Measurements from ENCODE around the gene IQUB. TPM values are rescaled to one million over a fixed set of nuclear protein-coding genes. Genes with fewer than 3 reads are reported as not detected.
A peak's percentile ranks its signal among the peaks of the same experiment; 100 is the strongest.

The IQUB gene
- polyA plus RNA-seq, 1 donor (not counting 4 experiments of a cell fraction or from before 2014, with no cell fraction given), result 0.04 TPM

GRCh38 chr7:123492485-123492884, 41.9 kb downstream of the IQUB start:
- DNase-seq (ENCODE audit: low read depth, low spot score), result no peak
- FAIRE-seq, result no peak

GRCh38 chr7:123485721-123486120, 48.7 kb downstream of the IQUB start:
- no peaks in the 10 kb centered on the region for H3K36me3 ChIP-seq (ENCODE audit: control insufficient read depth in 2 of 2, extremely low read depth in 1 of 2, insufficient read depth in 2 of 2, low read length in 2 of 2)
- H3K27me3 ChIP-seq (ENCODE audit: control insufficient read depth, extremely low read depth, insufficient read depth, low read length), result no peaks in the 10 kb centered on the region
- FAIRE-seq (no peak), DNase-seq (ENCODE audit: low read depth, low spot score) (no peak)
- H3K4me2 ChIP-seq (ENCODE audit: control insufficient read depth, extremely low read depth, insufficient read depth, low read depth, low read length), result no peak overlapping the region
- no peak overlapping the region for H2AFZ ChIP-seq (ENCODE audit: control insufficient read depth, low read length)
- TF ChIP-seq EZH2 (IDR thresholded peaks at IDR 0.05; ENCODE audit: low read length) (no peak), CTCF (optimal IDR thresholded peaks at IDR 0.05 in 1 of 3, IDR thresholded peaks at IDR 0.05 in 1 of 3, conservative IDR thresholded peaks at IDR 0.05 in 1 of 3; ENCODE audit: extremely low read depth in 1 of 3, insufficient read depth in 2 of 3, low read length in 3 of 3) (no peak)
- no peak overlapping the region for H3K27ac ChIP-seq (ENCODE audit: control insufficient read depth, insufficient read depth, low read length)
- H3K9me1 ChIP-seq (ENCODE audit: control insufficient read depth, extremely low read depth, insufficient read depth, low read length), result no peaks in the 10 kb centered on the region
- no peaks in the 10 kb centered on the region for H3K4me1 ChIP-seq (ENCODE audit: control insufficient read depth, extremely low read depth, insufficient read depth, low read length)
- no peaks in the 10 kb centered on the region for H3K9me3 ChIP-seq (ENCODE audit: control insufficient read depth, low read depth, low read length)
- no peak overlapping the region for H3K4me3 ChIP-seq (ENCODE audit: control insufficient read depth in 2 of 3, extremely low read depth in 1 of 3, insufficient read depth in 2 of 3, low read depth in 1 of 3, low read length in 3 of 3)
- H4K20me1 ChIP-seq (ENCODE audit: control insufficient read depth, extremely low read depth, insufficient read depth, low read length), result no peaks in the 10 kb centered on the region
- H3K79me2 ChIP-seq (ENCODE audit: control insufficient read depth, insufficient read depth, low read length), result no peaks in the 10 kb centered on the region
- dilution Hi-C loops (cut with MboI; ENCODE audit: extremely low pct_ligation_motif_present, low sequenced_read_pairs), result no loop called here
- no peak overlapping the region for H3K9ac ChIP-seq (ENCODE audit: control insufficient read depth, extremely low read depth, insufficient read depth, low read length)

More at GRCh38 chr7:123492485-123492884, 41.9 kb downstream of the IQUB start:
- H4K20me1 ChIP-seq (ENCODE audit: control insufficient read depth, extremely low read depth, insufficient read depth, low read length), result no peaks in the 10 kb centered on the region
- no peak overlapping the region for H2AFZ ChIP-seq (ENCODE audit: control insufficient read depth, low read length)
- H3K36me3 ChIP-seq (ENCODE audit: control insufficient read depth in 2 of 2, extremely low read depth in 1 of 2, insufficient read depth in 2 of 2, low read length in 2 of 2), result no peaks in the 10 kb centered on the region
- H3K9me1 ChIP-seq (ENCODE audit: control insufficient read depth, extremely low read depth, insufficient read depth, low read length), result no peaks in the 10 kb centered on the region
- H3K4me1 ChIP-seq (ENCODE audit: control insufficient read depth, extremely low read depth, insufficient read depth, low read length), result no peaks in the 10 kb centered on the region
- no peak overlapping the region for H3K4me2 ChIP-seq (ENCODE audit: control insufficient read depth, extremely low read depth, insufficient read depth, low read depth, low read length)
- TF ChIP-seq CTCF (optimal IDR thresholded peaks at IDR 0.05 in 1 of 3, IDR thresholded peaks at IDR 0.05 in 1 of 3, conservative IDR thresholded peaks at IDR 0.05 in 1 of 3; ENCODE audit: extremely low read depth in 1 of 3, insufficient read depth in 2 of 3, low read length in 3 of 3), result peak in 2 of 3 experiments; percentile 20 to 35
- TF ChIP-seq EZH2 (IDR thresholded peaks at IDR 0.05; ENCODE audit: low read length), result no peak
- no peak overlapping the region for H3K9ac ChIP-seq (ENCODE audit: control insufficient read depth, extremely low read depth, insufficient read depth, low read length)
- H3K4me3 ChIP-seq (ENCODE audit: control insufficient read depth in 2 of 3, extremely low read depth in 1 of 3, insufficient read depth in 2 of 3, low read depth in 1 of 3, low read length in 3 of 3), result no peak overlapping the region
- dilution Hi-C loops (cut with MboI; ENCODE audit: extremely low pct_ligation_motif_present, low sequenced_read_pairs), result no loop called here
- no peak overlapping the region for H3K27ac ChIP-seq (ENCODE audit: control insufficient read depth, insufficient read depth, low read length)
- H3K27me3 ChIP-seq (ENCODE audit: control insufficient read depth, extremely low read depth, insufficient read depth, low read length), result no peaks in the 10 kb centered on the region
- no peaks in the 10 kb centered on the region for H3K79me2 ChIP-seq (ENCODE audit: control insufficient read depth, insufficient read depth, low read length)
- H3K9me3 ChIP-seq (ENCODE audit: control insufficient read depth, low read depth, low read length), result no peaks in the 10 kb centered on the region
